HCT116 (cell line): ENCODE results near the gene CCDC198. TPM values are rescaled to one million over a fixed set of nuclear protein-coding genes. Genes with fewer than 3 reads are reported as not detected.

Experiments
- ATAC-seq: fragments of 200-7000 bp; cut with Tn5 transposase; 2 replicates; pipeline ENCODE4 v1.9.1; 2020; ENCODE audit warnings: mild to moderate bottlenecking, moderate library complexity
- BruUV-seq: library from RNA; stranded (reverse); fragments of 400-500 nt; replicated peaks from 2 replicates; lab custom pipeline; 2021; lab: Mats Ljungman, UMichigan
- CTCF ChIA-PET: fragments of 300-600 bp; sonication (Branson Sonifier 250); formaldehyde crosslinking; loops from one replicate; lab custom pipeline; 2021; ENCODE audit warnings: antibody characterized with exemption; lab: Charles Lee
- POLR2A ChIA-PET: fragments of 300-600, 350-600 bp; sonication (Branson Sonifier 250); formaldehyde crosslinking; loops from one replicate; lab custom pipeline; 2021; ENCODE audit warnings: antibody characterized with exemption; lab: Charles Lee
- RAD21 ChIA-PET, 2 experiments: fragments of 300-600 bp; sonication (Branson Sonifier 250); formaldehyde crosslinking; loops; one replicate each; lab custom pipeline; 2023; ENCODE audit warnings: low total read pairs in 2 of 2; ENCODE audit not compliant: uncharacterized antibody in 2 of 2, unreplicated experiment in 2 of 2, low non-redundant PET in 1 of 2; lab: Charles Lee
- DNase-seq: peaks from one replicate; pipeline ENCODE4 v3.0.0-alpha.2; 2010; ENCODE audit warnings: low read depth, low spot score
- H2AFZ ChIP-seq: fragments of 200-600 bp; shearing (Covaris generic), sonication (generic); 2 replicates; pipeline ENCODE4 v1.6.1; 2017; ENCODE audit warnings: low read depth, mixed run types, mixed read lengths, antibody characterized with exemption, low read length; ENCODE audit not compliant: poor library complexity, severe bottlenecking
- H3K27ac ChIP-seq: 2 replicates; pipeline ENCODE4 v1.5.1; 2012; ENCODE audit warnings: low read depth, low read length
- H3K27me3 ChIP-seq: fragments of 200-600 bp; sonication (generic); 2 replicates; pipeline ENCODE4 v1.6.1; 2016; ENCODE audit warnings: mixed run types, low read length, mixed read lengths; ENCODE audit not compliant: insufficient read depth
- H3K36me3 ChIP-seq, 2 experiments: fragments of 200-500 bp in 1 of 2; fragments of 200-600 bp in 1 of 2; sonication (Bioruptor generic) in 1 of 2; sonication (generic) in 1 of 2; 2 replicates each; pipeline versions ENCODE4 v1.5.1 to v1.6.1; 2014 to 2016; ENCODE audit warnings: low read length in 2 of 2, inconsistent platforms in 1 of 2, mixed read lengths in 1 of 2, mixed run types in 1 of 2; ENCODE audit not compliant: insufficient read depth in 2 of 2, control insufficient read depth in 1 of 2
- H3K4me1 ChIP-seq, 2 experiments: fragments of 200-600 bp in 1 of 2; sonication (generic) in 1 of 2; 2 replicates each; pipeline versions ENCODE4 v1.5.1 to v1.6.1; 2012 to 2017; ENCODE audit warnings: low read length in 2 of 2, inconsistent platforms in 1 of 2, mild to moderate bottlenecking in 1 of 2, mixed read lengths in 1 of 2, mixed run types in 1 of 2, moderate library complexity in 1 of 2; ENCODE audit not compliant: insufficient read depth in 2 of 2, control insufficient read depth in 1 of 2
- H3K4me2 ChIP-seq: fragments of 200-600 bp; sonication (generic); 2 replicates; pipeline ENCODE4 v1.6.1; 2017; ENCODE audit warnings: mixed run types, low read length, mixed read lengths
- H3K4me3 ChIP-seq, 2 experiments: fragments of 200-600 bp in 1 of 2; sonication (generic) in 1 of 2; replicated peaks in 1 of 2; 2 replicates each; pipeline ENCODE4 v1.5.1; 2011 to 2016; ENCODE audit warnings: low read length in 2 of 2, control low read depth in 1 of 2, low read depth in 1 of 2, mild to moderate bottlenecking in 1 of 2, mixed read lengths in 1 of 2, mixed run types in 1 of 2
- H3K79me2 ChIP-seq: fragments of 200-600 bp; sonication (generic); 2 replicates; pipeline ENCODE4 v1.6.1; 2017; ENCODE audit warnings: mild to moderate bottlenecking, mixed run types, low read length, moderate library complexity, mixed read lengths; ENCODE audit not compliant: insufficient read depth
- H3K9ac ChIP-seq: fragments of 200-600 bp; sonication (generic); 2 replicates; pipeline ENCODE4 v1.6.1; 2016; ENCODE audit warnings: low read length, mixed read lengths
- H3K9me2 ChIP-seq: fragments of 200-600 bp; sonication (generic), shearing (Covaris generic); 2 replicates; pipeline ENCODE4 v1.6.1; 2017; ENCODE audit warnings: mixed run types, mild to moderate bottlenecking, moderate library complexity; ENCODE audit not compliant: insufficient read depth
- H3K9me3 ChIP-seq, 2 experiments: fragments of 200-500 bp in 1 of 2; fragments of 200-600 bp in 1 of 2; sonication (Bioruptor generic) in 1 of 2; sonication (generic) in 1 of 2; 2 replicates each; pipeline ENCODE4 v1.6.1; 2014 to 2017; ENCODE audit warnings: low read length in 2 of 2, mixed read lengths in 2 of 2, inconsistent platforms in 1 of 2, low read depth in 1 of 2, mild to moderate bottlenecking in 1 of 2, mixed run types in 1 of 2, moderate library complexity in 1 of 2; ENCODE audit not compliant: control insufficient read depth in 1 of 2, insufficient read depth in 1 of 2
- H4K20me1 ChIP-seq: fragments of 200-600 bp; sonication (generic), shearing (Covaris generic); 2 replicates; pipeline ENCODE4 v1.6.1; 2017; ENCODE audit warnings: mixed run types, mild to moderate bottlenecking, moderate library complexity; ENCODE audit not compliant: insufficient read depth
- CEBPB ChIP-seq: IDR thresholded peaks from 2 replicates; pipeline ENCODE4 v1.6.1; 2012; ENCODE audit warnings: low read depth
- EGR1 ChIP-seq: IDR thresholded peaks from 2 replicates; pipeline ENCODE4 v1.6.1; 2012; ENCODE audit warnings: low read depth
- ELF1 ChIP-seq: IDR thresholded peaks from 2 replicates; pipeline ENCODE4 v1.6.1; 2012; ENCODE audit warnings: low read depth, borderline replicate concordance
- EZH2phosphoT487 ChIP-seq: fragments of 200-600 bp; IDR thresholded peaks from 2 replicates; pipeline ENCODE4 v1.6.1; 2018; ENCODE audit warnings: antibody characterized with exemption, borderline replicate concordance
- FOSL1 ChIP-seq: IDR thresholded peaks from 2 replicates; pipeline ENCODE4 v1.6.1; 2012; ENCODE audit warnings: low read depth
- JUND ChIP-seq: IDR thresholded peaks from 2 replicates; pipeline ENCODE4 v1.6.1; 2012
- POLR2A ChIP-seq: IDR thresholded peaks from 2 replicates; pipeline ENCODE4 v1.7.0; 2011; ENCODE audit warnings: borderline replicate concordance; ENCODE audit not compliant: insufficient read depth, insufficient read length; ENCODE audit errors: extremely low read depth
- RAD21 ChIP-seq: IDR thresholded peaks from 2 replicates; pipeline ENCODE4 v1.6.1; 2012; ENCODE audit warnings: low read depth, mild to moderate bottlenecking
- SRF ChIP-seq: IDR thresholded peaks from 2 replicates; pipeline ENCODE4 v1.6.1; 2012; ENCODE audit warnings: low read depth
- YY1 ChIP-seq: IDR thresholded peaks from 2 replicates; pipeline ENCODE4 v1.6.1; 2011; ENCODE audit warnings: low read length, low read depth, moderate library complexity, mild to moderate bottlenecking; ENCODE audit not compliant: insufficient replicate concordance; ENCODE audit errors: extremely low read depth
- ZFX ChIP-seq: fragments of 450-650 bp; IDR thresholded peaks from 2 replicates; pipeline ENCODE4 v1.6.1; 2017
- intact Hi-C: fragments of 100-400 bp; cut with micrococcal nuclease; formaldehyde crosslinking; loops from 2 replicates; pipeline ENCODE4 v1.10.0; 2022
- total RNA-seq: library from RNA; stranded (reverse); gene quantifications from one replicate; pipeline ENCODE4 v1.2.1, GENCODE V29; 2021; ENCODE audit not compliant: unreplicated experiment
- TF ChIP-seq, protein P1 (sequence below): IDR thresholded peaks from 2 replicates; pipeline ENCODE4 v1.6.1; 2011; ENCODE audit warnings: mild to moderate bottlenecking, low read length, moderate library complexity; ENCODE audit not compliant: insufficient replicate concordance; ENCODE audit errors: extremely low read depth
- TF ChIP-seq, protein P2 (sequence below): IDR thresholded peaks from 2 replicates; pipeline ENCODE4 v1.6.1; 2012
- TF ChIP-seq, protein P3 (sequence below), 3 experiments: fragments of 200-600 bp in 1 of 3; sonication (generic) in 1 of 3; IDR thresholded peaks in 2 of 3; conservative IDR thresholded peaks in 1 of 3; 2 replicates each; pipeline ENCODE4 v1.5.1; 2012 to 2017; ENCODE audit warnings: low read depth in 2 of 3, low read length in 2 of 3, antibody characterized with exemption in 1 of 3, borderline replicate concordance in 1 of 3, control low read depth in 1 of 3, mild to moderate bottlenecking in 1 of 3, mixed read lengths in 1 of 3, mixed run types in 1 of 3, moderate library complexity in 1 of 3; ENCODE audit not compliant: insufficient read depth in 1 of 3

The CCDC198 gene
- total RNA-seq, 1 experiment from 2014 or later: not detected

DNA sequence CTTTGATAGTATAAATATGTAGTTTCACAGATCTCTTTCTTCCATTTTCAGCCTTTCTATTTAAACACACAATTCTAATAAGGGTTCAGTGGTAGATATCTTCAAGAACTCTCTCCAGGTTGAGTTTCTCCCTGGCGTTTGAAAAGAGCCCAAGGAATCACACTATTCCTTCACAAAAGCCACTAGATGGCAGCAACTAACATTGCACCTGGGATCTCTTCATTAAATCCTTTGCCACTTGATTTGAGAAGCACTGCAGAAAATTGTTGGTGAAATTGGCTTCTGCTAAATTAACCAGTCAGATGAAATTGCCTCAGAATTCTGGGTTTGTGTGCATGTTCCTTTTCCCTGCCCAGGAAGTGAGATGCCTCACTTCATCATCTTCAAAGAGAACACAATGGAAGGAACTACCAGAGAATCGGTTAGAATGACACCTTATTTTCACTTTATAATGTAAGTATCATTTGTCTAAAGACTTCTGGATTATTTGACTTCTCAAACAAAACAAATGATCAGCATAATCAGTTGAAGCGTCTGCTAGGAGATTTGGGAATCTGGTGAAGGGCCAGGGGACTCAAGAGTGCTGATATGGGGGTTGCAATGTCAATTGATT lies 6.8 kb downstream of the CCDC198 start:
- no peaks in the 10 kb centered on the region for H3K4me1 ChIP-seq
- H3K4me2 ChIP-seq: no peak overlapping the region
- H3K36me3 ChIP-seq: no peaks in the 10 kb centered on the region
- ChIA-PET CTCF (no interaction called here), RAD21 (no interaction called here), POLR2A (no interaction called here)
- DNase-seq (peak; percentile 18), ATAC-seq (peak; percentile 72)
- peaks cover 72% of the 10 kb centered on the region for H3K27me3 ChIP-seq
- no peaks in the 10 kb centered on the region for H3K9me2 ChIP-seq
- H3K79me2 ChIP-seq: no peaks in the 10 kb centered on the region
- no peak overlapping the region for H3K9ac ChIP-seq
- no peak overlapping the region for H3K4me3 ChIP-seq
- no peak overlapping the region for H2AFZ ChIP-seq
- TF ChIP-seq, protein P1, sequence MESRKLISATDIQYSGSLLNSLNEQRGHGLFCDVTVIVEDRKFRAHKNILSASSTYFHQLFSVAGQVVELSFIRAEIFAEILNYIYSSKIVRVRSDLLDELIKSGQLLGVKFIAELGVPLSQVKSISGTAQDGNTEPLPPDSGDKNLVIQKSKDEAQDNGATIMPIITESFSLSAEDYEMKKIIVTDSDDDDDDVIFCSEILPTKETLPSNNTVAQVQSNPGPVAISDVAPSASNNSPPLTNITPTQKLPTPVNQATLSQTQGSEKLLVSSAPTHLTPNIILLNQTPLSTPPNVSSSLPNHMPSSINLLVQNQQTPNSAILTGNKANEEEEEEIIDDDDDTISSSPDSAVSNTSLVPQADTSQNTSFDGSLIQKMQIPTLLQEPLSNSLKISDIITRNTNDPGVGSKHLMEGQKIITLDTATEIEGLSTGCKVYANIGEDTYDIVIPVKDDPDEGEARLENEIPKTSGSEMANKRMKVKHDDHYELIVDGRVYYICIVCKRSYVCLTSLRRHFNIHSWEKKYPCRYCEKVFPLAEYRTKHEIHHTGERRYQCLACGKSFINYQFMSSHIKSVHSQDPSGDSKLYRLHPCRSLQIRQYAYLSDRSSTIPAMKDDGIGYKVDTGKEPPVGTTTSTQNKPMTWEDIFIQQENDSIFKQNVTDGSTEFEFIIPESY: no peak
- TF ChIP-seq JUND (no peak), ZFX (no peak), CEBPB (no peak), EGR1 (no peak), YY1 (no peak), ELF1 (no peak), EZH2phosphoT487 (no peak), SRF (no peak), FOSL1 (no peak), RAD21 (peak; percentile 61), POLR2A (no peak)
- TF ChIP-seq, protein P2, sequence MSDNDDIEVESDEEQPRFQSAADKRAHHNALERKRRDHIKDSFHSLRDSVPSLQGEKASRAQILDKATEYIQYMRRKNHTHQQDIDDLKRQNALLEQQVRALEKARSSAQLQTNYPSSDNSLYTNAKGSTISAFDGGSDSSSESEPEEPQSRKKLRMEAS: no peak
- TF ChIP-seq, protein P3, sequence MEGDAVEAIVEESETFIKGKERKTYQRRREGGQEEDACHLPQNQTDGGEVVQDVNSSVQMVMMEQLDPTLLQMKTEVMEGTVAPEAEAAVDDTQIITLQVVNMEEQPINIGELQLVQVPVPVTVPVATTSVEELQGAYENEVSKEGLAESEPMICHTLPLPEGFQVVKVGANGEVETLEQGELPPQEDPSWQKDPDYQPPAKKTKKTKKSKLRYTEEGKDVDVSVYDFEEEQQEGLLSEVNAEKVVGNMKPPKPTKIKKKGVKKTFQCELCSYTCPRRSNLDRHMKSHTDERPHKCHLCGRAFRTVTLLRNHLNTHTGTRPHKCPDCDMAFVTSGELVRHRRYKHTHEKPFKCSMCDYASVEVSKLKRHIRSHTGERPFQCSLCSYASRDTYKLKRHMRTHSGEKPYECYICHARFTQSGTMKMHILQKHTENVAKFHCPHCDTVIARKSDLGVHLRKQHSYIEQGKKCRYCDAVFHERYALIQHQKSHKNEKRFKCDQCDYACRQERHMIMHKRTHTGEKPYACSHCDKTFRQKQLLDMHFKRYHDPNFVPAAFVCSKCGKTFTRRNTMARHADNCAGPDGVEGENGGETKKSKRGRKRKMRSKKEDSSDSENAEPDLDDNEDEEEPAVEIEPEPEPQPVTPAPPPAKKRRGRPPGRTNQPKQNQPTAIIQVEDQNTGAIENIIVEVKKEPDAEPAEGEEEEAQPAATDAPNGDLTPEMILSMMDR (IDR thresholded peaks at IDR 0.05 in 2 of 3, conservative IDR thresholded peaks at IDR 0.05 in 1 of 3; ENCODE audit: borderline replicate concordance in 1 of 3, insufficient read depth in 1 of 3, low read depth in 2 of 3, low read length in 2 of 3): peak; percentile 47 to 69 (median 64); a peak in 5 of 6 replicates
- no TSS peak for BruUV-seq
- H4K20me1 ChIP-seq: no peaks in the 10 kb centered on the region
- no peak overlapping the region for H3K27ac ChIP-seq
- intact Hi-C loops: loop anchor here (2.0 to 5.0 kb wide), 2 partner anchors 395 to 586 kb away; no protein-coding TSS in a partner anchor
- H3K9me3 ChIP-seq: no peaks in the 10 kb centered on the region
